Muscle of back (tissue), 11 donors: ENCODE data around the gene CELSR3. TPM values are rescaled to one million over a fixed set of nuclear protein-coding genes. Genes with fewer than 3 reads are reported as not detected.

Experiments used
- DNase-seq, 3 donors: peaks; one replicate each; pipeline versions ENCODE4 v3.0.0 to v3.0.0-alpha.2; 2013
- polyA plus RNA-seq, 10 donors: library from polyadenylated mRNA; unstranded; fragments of 120-200 nt; gene quantifications; one replicate each; pipeline ENCODE4 v1.2.1, GENCODE V29; 2013; ENCODE audit not compliant: insufficient read length in 10 of 10

The CELSR3 gene
- polyA plus RNA-seq, 10 donors, result 0.35 to 1.2 (median 0.66) TPM

- DNase-seq, result no peak
These were observed 24.0 kb upstream of the CELSR3 start for GRCh38 chr3:48686538-48687219.

GRCh38 chr3:48685603-48686511, 23.2 kb upstream of the CELSR3 start, which contains the start of gene NCKIPSD:
Gene NCKIPSD (minus strand): TSS chr3:48685915. CDS start chr3:48685807, 108 bp downstream.
- peak; percentile 83 to 96 (median 93) for DNase-seq

GRCh38 chr3:48685293-48685602, 22.6 kb upstream of the CELSR3 start:
- DNase-seq, result no peak

GRCh38 chr3:48684480-48685143, 21.9 kb upstream of the CELSR3 start:
- peak in 1 of 3 donors; percentile 43 for DNase-seq

GRCh38 chr3:48684054-48684349, 21.3 kb upstream of the CELSR3 start:
- no peak for DNase-seq

GRCh38 chr3:48682786-48683185, 20.1 kb upstream of the CELSR3 start:
- no peak for DNase-seq

GRCh38 chr3:48681974-48682610, 19.4 kb upstream of the CELSR3 start:
- no peak for DNase-seq

GRCh38 chr3:48681541-48681880, 18.8 kb upstream of the CELSR3 start:
- DNase-seq, result no peak

- no peak for DNase-seq
These were observed 18.3 kb upstream of the CELSR3 start for GRCh38 chr3:48680811-48681540.

GRCh38 chr3:48679411-48680391, 17.0 kb upstream of the CELSR3 start:
- DNase-seq, result no peak

GRCh38 chr3:48678566-48679380, 16.1 kb upstream of the CELSR3 start:
- no peak for DNase-seq

GRCh38 chr3:48678056-48678455, 15.4 kb upstream of the CELSR3 start:
- no peak for DNase-seq

- DNase-seq, result no peak
These were observed 11.8 kb upstream of the CELSR3 start for GRCh38 chr3:48674505-48674904.

GRCh38 chr3:48672522-48672921, 9.8 kb upstream of the CELSR3 start:
- no peak for DNase-seq

- DNase-seq, result no peak
These were observed 2.2 kb upstream of the CELSR3 start for GRCh38 chr3:48664929-48665328.

GRCh38 chr3:48664313-48664644, 1.6 kb upstream of the CELSR3 start:
- DNase-seq, result no peak

- DNase-seq, result peak; percentile 87 to 94 (median 90)
These were observed 1.0 kb upstream of the CELSR3 start for GRCh38 chr3:48663489-48664312.

GRCh38 chr3:48662145-48662752, 437 bp downstream of the CELSR3 start:
- peak in 1 of 3 donors; percentile 24 for DNase-seq
